T47D (cell line): ENCODE measurements around the gene HIRA.

Experiments
- DNase-seq, 2 experiments: peaks; one replicate each; pipeline versions ENCODE4 v3.0.0 to v3.0.0-alpha.2; 2011 to 2012; ENCODE audit warnings: low read depth in 1 of 2, low spot score in 1 of 2
- JUND ChIP-seq: IDR thresholded peaks from 2 replicates; pipeline ENCODE4 v1.6.1; 2012; ENCODE audit warnings: low read depth
- in situ Hi-C: cut with HindIII; loops from 2 replicates; pipeline ENCODE4 v1.10.0; 2016; ENCODE audit warnings: low sequenced_read_pairs, low pct_unique_long_range_greater_than_20kb

HIRA gene

DNA sequence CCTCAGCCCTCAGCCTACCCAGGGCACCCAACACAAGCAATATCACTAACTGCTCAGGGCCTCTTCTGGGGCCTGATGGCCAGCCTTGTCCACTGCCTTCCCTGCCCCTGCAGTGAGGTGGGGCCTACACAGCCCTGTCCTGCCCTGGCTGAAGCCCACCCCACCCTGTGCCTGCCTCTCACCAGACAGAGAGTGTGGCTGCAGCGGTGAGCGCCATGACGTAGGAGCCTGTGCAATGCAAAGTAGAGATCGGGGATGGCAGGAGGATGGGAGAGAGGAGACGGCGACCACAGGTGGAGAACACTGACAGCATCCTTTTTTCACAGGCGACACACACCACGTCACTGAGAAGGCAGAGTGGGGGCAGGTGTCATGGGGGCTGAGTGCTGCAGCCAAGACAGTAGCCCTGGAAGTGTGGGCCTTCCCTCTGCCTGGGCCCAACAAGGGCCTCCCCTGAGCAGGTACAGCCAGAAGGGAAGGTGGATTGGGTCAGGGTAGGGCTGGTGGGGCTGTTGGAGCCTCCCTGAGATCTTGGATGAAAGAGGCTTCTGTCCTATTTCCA, 74.7 kb downstream of the HIRA start:
- no peak for TF ChIP-seq JUND
- DNase-seq: no peak
- in situ Hi-C loops: no loop called here

DNA sequence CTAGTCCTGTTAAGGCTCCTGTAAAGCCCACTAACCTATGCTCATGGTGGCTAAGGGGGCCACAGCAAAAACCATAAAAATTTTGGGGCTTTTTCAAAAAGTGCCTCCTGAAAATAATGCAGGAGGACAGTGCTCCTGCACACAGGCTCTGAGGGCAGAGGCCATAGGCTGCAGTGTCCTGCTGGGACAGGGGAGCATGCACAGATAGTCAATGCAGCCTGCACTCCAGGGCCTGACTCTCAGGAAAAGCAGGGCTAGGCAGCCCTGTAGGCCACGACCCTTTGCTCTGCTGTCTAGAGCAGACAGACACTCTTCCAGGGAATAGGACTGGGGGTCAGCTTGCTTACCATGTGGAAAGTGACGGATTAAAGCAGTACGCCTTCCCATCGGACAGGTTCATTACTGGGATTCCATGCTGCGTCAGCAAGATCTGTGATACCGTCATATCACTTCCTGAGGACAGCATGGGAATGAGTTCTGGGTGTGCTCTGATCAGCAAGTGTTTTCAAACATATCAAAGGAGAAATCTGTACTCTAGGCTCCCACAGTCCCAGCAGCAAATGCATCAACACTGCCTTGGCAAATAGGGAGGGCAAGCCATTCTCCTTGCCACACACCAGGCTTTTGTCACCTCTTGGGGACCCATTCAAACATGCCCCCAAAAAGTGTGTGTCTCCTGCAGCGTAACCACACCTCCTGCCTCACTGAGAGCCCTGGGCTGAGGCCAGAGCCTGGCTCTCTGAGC, 75.9 kb downstream of the HIRA start:
- TF ChIP-seq JUND: no peak
- in situ Hi-C loops: no loop called here
- DNase-seq: no peak

DNA sequence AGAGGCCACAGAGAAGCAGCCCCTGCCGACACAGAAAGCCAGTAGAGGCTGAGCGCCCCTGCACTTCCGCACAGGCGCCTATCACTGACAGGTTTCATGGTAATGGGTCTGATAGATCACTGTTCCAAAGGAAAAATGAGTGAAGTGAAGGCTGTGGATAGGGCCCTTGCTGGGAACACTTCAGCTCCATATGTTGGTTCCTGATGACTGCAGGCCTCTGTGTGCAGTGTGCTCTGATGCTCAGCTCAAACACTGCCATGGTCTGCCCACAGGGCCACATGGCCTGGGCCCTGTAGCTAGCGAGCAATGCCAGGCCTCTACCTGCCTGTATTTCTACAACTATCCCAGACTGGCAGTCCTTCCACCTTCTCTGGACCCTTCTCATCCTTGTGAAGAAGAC, 77.3 kb downstream of the HIRA start:
- TF ChIP-seq JUND: no peak
- no peak for DNase-seq
- in situ Hi-C loops: no loop called here

DNA sequence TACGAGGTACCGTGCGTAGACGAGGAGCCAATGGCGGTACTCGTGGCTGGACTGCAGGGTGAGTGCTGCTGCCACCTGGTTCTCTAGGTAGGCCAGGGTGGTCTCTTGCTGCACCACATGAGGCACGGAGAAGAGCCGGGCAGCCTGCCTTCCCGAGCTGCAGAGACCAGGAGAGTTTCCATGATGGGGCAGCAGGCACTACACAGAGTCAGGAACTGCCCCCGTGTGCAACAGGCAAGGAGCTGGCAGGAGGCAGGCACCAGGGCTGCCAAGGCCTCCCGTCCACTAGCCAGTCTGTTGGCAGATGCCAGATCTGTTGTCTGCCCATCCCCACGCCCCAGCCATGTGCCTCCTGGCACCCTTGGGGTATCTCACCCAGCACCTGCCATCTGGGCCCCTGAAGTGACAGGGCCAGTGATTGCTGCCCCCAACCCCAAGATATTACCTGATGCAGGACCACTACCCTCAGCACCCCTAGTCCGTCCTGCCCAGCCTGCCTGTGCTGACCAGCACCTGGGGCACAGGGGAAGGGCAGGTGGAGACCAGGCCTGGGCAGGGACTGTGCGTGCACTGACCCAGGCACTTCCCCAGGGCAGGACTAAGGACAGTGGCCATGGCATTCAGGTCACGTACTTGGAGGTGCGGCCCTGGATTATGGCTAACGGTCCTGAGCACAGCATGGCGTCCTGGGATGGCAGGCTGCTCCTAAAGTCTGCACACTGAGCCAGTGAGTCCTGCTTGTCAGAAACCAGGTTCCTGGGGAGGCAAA, 78.0 kb downstream of the HIRA start:
- in situ Hi-C loops: no loop called here
- no peak for DNase-seq
- TF ChIP-seq JUND: no peak

DNA sequence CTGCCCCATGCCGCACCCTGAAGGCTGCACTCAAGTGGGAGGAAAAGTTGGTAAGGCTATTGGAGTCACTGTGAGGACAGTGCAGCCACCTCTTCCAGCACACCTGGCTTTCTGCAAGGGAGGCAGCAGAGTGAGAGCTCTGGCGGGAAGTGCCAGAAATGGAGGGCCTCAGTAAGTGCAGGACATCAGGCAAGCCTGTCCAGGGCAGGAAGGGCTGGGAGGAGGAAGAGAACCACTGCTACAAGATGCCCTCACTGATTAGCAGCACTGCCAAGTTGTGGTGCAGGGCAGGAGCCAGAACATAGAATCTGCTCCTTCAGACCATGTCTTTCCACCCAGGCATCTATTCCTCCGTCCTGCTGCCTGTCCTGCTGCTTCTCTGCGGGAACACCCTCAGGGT, 78.8 kb downstream of the HIRA start:
- TF ChIP-seq JUND: no peak
- DNase-seq: no peak
- in situ Hi-C loops: no loop called here

DNA sequence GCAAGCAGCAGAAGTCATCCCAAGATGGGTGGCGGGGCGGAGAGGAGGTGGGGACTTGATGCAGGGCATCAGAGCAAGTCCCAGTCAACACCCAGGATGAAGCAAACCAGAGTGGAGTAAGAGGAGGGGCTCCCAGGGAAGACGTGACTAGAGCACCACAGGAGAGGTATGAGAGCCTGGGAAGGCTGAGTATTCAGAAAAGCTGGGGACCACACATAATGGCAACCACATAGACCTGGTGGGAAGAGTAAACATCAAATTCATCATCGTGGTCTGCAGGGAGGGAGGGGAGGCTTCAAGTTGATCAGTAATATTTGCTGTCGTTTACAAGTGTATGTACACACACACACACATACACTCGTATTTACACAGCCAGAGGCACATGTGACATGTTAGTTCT, 79.3 kb downstream of the HIRA start:
- no peak for DNase-seq
- in situ Hi-C loops: no loop called here
- no peak for TF ChIP-seq JUND

DNA sequence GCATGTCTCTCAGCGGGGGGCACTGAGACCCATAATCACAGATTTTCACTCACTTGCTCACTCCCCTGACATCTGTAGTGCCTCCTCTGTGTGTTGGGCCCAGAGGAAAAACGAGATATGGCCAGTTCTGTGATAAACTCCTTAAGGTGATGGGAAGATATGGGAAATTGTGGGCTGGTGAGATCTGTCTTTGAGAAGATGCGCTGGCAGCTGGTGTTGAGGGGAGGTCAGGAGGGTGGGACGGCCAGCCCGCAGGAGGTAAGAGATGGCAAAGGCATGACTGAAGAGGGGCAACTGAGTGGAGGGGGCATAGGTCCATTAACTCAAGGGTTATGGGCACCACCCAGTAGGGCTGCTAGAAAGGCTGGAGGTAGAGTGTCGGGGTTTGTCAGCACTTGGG, 79.9 kb downstream of the HIRA start:
- no peak for TF ChIP-seq JUND
- DNase-seq: no peak
- in situ Hi-C loops: no loop called here

DNA sequence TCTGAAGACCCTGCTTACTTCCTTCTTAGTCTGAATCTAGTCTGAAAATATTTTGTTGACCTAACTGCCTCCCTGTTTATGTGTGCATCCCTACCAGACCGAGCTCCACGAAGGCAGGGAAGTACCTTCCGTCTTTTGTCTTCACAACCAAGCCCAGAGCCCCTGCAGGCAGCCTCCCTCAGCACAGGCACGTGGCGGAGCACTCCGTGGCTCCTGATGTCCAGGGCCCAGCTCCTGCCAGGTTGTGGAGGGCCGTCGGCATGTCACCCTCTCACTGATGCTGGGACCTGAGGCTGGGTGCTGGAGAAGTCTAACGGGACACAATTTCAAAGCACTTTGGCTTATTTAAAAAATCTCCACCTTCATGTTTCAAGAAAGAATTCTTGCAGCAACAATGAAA, 80.6 kb downstream of the HIRA start:
- TF ChIP-seq JUND: no peak
- in situ Hi-C loops: no loop called here
- DNase-seq: no peak

DNA sequence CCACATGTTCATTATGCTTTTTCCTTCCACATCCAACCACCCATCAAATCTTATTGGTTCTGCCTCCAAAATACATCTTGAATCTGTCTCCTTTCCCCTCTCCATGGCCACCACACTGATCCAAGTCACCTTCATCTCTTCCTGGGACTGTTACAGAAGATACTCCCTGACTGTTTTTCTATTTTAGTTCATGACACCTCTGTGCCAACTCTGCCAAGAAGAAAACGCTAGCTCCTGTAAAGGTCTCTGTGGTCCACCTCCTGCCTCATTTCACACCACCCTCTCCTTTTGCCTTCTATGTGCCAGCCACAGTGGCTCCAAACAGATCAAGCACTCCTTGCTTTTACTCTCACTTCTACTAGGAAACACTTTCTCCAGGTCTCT, 81.1 kb downstream of the HIRA start:
- in situ Hi-C loops: no loop called here
- DNase-seq: no peak
- no peak for TF ChIP-seq JUND

DNA sequence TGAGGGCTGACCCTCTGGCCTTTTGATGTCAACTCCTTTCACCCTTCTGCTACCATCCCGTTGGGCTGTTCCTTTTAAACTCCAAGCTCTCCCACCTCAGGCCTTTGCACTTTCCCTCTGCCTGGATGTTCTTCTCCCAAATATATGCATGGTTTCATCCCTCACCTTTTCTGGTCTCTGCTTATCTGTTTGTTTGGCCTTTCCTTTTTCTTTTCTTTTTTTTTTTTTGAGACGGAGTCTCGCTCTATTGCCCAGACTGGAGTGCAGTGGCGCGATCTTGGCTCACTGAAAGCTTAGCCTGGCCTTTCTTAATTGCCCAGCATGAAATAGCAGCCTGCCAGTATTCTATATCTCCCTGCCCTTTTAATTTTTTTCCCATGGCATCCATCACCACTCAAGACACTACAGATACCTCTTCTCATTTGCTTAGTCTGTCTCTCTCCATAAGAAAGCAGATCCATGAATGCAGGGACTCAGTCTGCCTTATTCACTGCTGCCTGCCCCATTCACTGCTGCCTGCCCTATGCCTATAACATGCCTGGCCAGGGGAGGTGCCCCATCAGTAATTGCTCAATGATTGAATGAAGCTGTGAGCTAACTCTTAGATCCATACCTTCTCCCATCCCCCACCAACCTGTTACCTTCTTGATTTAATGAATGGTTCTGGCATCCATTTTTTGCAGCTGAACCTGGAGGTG, 81.6 kb downstream of the HIRA start:
- TF ChIP-seq JUND: no peak
- in situ Hi-C loops: no loop called here
- no peak for DNase-seq

DNA sequence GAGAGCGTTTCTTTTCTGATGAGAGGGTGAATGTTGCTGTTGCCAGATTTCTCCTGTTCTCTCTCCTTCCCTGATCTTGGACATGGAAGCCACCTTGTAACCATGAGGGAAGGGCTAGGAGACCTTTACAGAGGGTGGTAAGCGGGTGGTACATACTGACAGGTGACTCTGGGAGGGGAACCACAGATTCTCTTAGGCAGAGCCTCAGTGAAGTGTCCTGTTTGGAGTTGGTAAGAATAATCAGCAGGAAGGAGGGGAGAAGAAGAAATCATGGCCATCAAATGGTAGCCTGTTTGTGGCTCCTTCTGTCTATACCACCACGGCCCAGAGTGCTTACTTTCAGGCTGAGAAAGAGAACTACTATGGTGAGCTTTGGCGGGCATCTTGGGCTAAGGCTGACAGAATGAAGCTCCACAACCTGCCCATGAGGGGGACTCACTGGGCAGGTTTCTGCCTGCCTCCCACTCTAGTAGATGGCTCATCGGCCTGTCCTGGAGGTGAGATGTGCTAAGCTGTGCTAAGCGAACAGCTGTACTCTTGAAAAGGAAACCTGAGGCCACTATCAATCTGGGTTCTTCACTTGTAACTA, 84.8 kb downstream of the HIRA start:
- no peak for TF ChIP-seq JUND
- DNase-seq: no peak
- in situ Hi-C loops: no loop called here

DNA sequence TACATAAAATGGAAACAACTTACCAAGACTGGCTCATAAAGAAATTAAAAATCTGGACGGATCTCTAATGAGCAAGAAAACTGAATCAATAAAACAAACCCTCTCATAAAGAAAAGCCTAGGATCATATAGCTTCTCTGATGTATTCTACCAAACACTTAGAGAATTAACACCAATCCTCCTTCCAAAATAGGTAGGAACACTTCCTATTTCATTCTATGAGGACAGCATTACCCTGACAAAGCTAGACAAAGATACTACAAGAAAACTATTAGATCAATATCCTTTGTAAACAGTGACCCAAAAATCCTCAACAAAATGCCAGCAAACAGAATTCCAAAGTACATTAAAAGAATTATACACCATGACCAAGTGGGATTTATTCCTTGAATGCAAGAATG, 87.1 kb downstream of the HIRA start:
- DNase-seq: no peak
- TF ChIP-seq JUND: no peak
- in situ Hi-C loops: no loop called here
